Astrocyte of the spinal cord (primary cell): ENCODE data around the gene SMLR1.

Source experiments
- DNase-seq: peaks from one replicate; pipeline ENCODE4 v3.0.0; 2011; ENCODE audit warnings: low read depth, low spot score
- H3K4me3 ChIP-seq: 2 replicates; pipeline ENCODE4 v1.5.1; 2011; ENCODE audit warnings: low read depth, mild to moderate bottlenecking, low read length, moderate library complexity
- CTCF ChIP-seq: IDR thresholded peaks from 2 replicates; pipeline ENCODE4 v1.5.1; 2012; ENCODE audit warnings: low read depth, mild to moderate bottlenecking, low read length, inconsistent platforms
- in situ Hi-C: cut with HindIII; loops from 2 replicates; pipeline ENCODE4 v1.10.0; 2017; ENCODE audit warnings: low sequenced_read_pairs

SMLR1 gene

GRCh38 chr6:130851026-130851425 lies 23.8 kb downstream of the SMLR1 start:
- H3K4me3 ChIP-seq, result no peak overlapping the region
- in situ Hi-C loops, result no loop called here
- no peak for DNase-seq
- TF ChIP-seq CTCF, result no peak

DNA sequence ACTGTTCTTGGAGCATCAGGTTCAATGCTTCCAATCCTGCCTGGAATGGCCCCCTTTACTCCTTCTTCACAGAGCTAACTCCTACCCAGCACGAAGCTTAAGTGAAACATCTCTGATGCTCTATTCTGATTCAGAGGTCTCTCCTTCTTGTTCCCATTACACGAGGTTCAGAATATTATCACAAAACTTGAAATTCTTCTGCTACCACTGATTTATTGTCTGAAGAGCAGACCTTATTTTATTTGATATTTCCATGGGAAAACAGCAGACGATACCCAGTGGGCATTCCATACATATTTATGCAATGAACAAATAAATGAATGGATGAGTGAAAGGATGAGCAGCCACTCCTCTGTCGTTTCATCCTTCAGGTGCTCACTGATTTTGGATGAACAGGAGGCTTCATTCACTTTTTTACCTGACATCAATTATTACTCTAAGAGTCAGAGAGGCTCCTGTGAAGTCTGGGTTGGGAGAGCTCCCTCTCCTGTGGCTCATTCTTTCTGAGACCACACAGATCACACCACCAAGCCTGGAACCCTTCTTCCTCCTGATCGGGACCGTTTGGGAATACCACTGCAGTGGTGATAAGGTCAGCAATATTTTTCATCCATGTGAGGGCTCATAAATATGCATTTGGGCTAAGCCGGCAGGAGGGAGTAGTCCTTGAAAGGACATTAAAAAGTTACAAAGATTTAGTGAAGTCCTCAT lies 25.8 kb downstream of the SMLR1 start:
- no peak overlapping the region for H3K4me3 ChIP-seq
- DNase-seq, result no peak
- TF ChIP-seq CTCF, result no peak
- in situ Hi-C loops, result no loop called here

DNA sequence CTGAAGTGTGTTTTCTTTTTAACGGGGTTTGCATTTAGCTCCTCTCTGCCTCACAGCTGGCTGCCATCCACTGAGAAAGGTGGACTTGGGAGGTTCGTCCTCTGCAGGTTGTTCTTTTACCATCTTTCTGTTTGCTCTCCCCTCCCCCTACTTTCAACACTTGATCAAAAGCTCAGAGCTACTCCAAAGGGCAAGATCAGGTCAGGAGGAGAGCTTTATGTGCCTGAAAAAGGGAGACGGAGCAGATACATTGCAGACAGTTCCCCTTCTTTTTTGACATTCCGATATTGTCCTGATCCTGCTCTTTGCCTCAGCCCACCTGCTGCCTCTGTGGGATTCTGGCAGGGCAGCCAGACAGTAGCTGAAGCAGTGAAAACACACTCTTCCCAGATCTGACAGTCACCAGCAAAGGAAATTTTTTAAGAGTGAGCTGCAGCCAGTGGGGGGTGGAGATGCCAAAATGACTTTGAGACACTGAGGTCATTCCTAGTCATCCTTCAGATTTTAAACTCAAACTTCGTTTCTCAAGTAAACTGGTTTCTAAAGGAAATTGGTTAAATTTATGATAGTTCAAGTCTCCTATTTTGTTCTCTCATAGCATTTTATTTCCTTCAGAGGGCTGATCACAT lies 26.5 kb downstream of the SMLR1 start:
- in situ Hi-C loops, result no loop called here
- no peak overlapping the region for H3K4me3 ChIP-seq
- no peak for TF ChIP-seq CTCF
- DNase-seq, result peak; percentile 45

DNA sequence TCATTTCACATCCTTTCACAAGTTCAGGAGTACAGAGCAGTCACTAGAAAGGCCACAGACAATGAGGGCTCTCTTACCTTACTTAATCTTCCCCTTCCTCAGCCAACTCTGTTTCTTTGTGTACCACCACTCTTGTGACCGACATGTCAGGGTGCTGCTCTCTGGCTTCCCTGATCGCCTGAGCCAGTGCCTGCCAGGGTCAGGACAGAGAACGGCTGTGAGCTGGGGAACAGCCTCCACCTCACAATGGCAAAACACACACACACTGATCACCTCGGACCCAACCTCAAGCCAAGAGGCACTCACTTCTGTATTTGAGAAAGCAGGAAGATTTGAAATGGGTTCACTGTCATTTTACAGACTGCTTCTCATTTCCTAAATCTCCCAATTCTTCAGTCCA lies 30.8 kb downstream of the SMLR1 start:
- in situ Hi-C loops, result no loop called here
- no peak for DNase-seq
- no peak overlapping the region for H3K4me3 ChIP-seq
- no peak for TF ChIP-seq CTCF

GRCh38 chr6:130858498-130859160 lies 31.4 kb downstream of the SMLR1 start:
- TF ChIP-seq CTCF, result no peak
- in situ Hi-C loops, result no loop called here
- no peak for DNase-seq
- no peak overlapping the region for H3K4me3 ChIP-seq

DNA sequence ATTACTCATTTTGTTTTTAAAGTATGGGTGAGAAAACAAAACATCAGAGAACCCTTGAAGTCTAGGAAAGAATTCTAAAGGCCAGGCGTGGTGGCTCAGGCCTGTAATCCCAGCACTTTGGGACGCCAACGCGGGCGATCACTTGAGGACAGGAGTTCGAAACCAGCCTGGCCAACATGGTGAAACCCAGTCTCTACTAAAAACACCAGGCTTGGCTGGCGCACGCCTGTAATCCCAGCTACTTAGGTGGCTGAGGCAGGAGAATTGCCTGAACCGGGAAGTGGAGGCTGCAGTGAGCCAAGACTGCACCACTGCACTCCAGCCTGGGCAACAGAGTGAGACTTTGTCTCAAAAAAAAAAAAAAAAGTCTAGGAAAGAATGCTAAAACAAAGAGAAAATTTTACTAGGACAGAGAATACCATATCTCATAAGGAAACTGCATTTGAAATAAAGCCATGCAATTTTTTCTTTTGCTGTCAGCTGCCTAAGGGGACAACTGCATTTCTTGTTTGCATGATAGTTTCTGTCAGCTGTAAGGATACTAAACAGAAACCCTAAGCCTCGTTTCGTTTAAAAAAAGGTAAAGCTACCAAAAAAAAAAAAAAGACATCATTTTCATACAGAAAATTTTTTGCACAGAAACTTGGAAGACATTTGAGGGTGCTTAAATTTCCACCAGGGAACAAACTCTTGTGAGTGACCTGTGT lies 32.1 kb downstream of the SMLR1 start:
- no peak overlapping the region for H3K4me3 ChIP-seq
- in situ Hi-C loops, result no loop called here
- DNase-seq, result no peak
- TF ChIP-seq CTCF, result no peak
